Right lobe of liver (tissue), 4 donors: ENCODE data around the gene VPS18.

ENCODE experiments used
- CTCF ChIP-seq, 4 donors: fragments of 200-600 bp in 3 of 4; fragments of 450-650 bp in 1 of 4; IDR thresholded peaks; one replicate each; pipeline versions ENCODE4 v1.5.1 to v1.8.0; 2016 to 2022; ENCODE audit warnings: antibody characterized with exemption in 4 of 4, mild to moderate bottlenecking in 2 of 4
- POLR2A ChIP-seq: fragments of 450-650 bp; IDR thresholded peaks from one replicate; pipeline ENCODE4 v1.6.1; 2017; ENCODE audit warnings: antibody characterized with exemption, mild to moderate bottlenecking
- donor health status: DM: no; HTN: no; CAD: no.
- donor health status: DM: no; HTN: no; CAD: no.
- donor health status: DM: no; HTN: yes; CAD: no.

GRCh38 chr15:40871749-40872617 is 22.3 kb upstream of the VPS18 start:
- no peak for TF ChIP-seq CTCF (IDR thresholded peaks at IDR 0.05)
- no peak for TF ChIP-seq POLR2A
